Keratinocyte (primary cell): Measurements from ENCODE around the gene HYI.

Experiments used
- CTCF ChIP-seq, 3 experiments: IDR thresholded peaks in 1 of 3; conservative IDR thresholded peaks in 1 of 3; optimal IDR thresholded peaks in 1 of 3; 2 replicates in 2 of 3; 3 replicates in 1 of 3; pipeline versions ENCODE3 to v1.5.1; 2011; ENCODE audit warnings: low read length in 3 of 3, mild to moderate bottlenecking in 3 of 3, moderate library complexity in 2 of 3, control low read depth in 1 of 3, inconsistent platforms in 1 of 3; ENCODE audit not compliant: insufficient read depth in 2 of 3; ENCODE audit errors: extremely low read depth in 1 of 3
- EZH2 ChIP-seq: IDR thresholded peaks from one replicate; pipeline ENCODE4 v1.6.1; 2012; ENCODE audit warnings: inconsistent platforms, mild to moderate bottlenecking, low read length, moderate library complexity

- no peak for TF ChIP-seq CTCF (optimal IDR thresholded peaks at IDR 0.05 in 1 of 3, IDR thresholded peaks at IDR 0.05 in 1 of 3, conservative IDR thresholded peaks at IDR 0.05 in 1 of 3; ENCODE audit: extremely low read depth in 1 of 3, insufficient read depth in 2 of 3, low read length in 3 of 3)
- TF ChIP-seq EZH2 = no peak
Observed at GRCh38 chr1:43488165-43488564, 34.4 kb upstream of the HYI start.
